Left cardiac atrium (tissue), 4 donors: ENCODE measurements around the gene TTC34. TPM values are rescaled to one million over a fixed set of nuclear protein-coding genes. Genes with fewer than 3 reads are reported as not detected.
"Not testable (repeated sequence)": the region's sequence is repeated elsewhere in the genome, so short reads cannot be mapped to it uniquely, and the experiment has no call there.

Experiments used
- ATAC-seq, 2 donors: fragments of 200-7000 bp; cut with Tn5 transposase; one replicate each; pipeline ENCODE4 v1.9.1; 2020; ENCODE audit warnings: mild to moderate bottlenecking in 2 of 2, moderate library complexity in 2 of 2
- DNase-seq: peaks from one replicate; pipeline ENCODE4 v3.0.0-alpha.2; 2020
- intact Hi-C, 2 donors: fragments of 100-400 bp; cut with DNase I; formaldehyde crosslinking; loops; one replicate each; pipeline versions ENCODE4 v1.14.1 to v1.15.1; 2022 to 2023
- total RNA-seq, 2 donors: library from RNA; stranded (reverse); fragmentation: NEBNext Ultra II Directional; extraction: Animal tissue kit (Norgen Biotek cat#: 25700); gene quantifications; one replicate each; pipeline ENCODE4 v1.2.1, GENCODE V29; 2021
- donor health status: DM: no; HTN: yes; CAD: no.
- donor health status: DM: no; HTN: yes; CAD: no; lungs with severe emphysema.
- donor health status: DM: yes; HTN: yes; CAD: no.
- donor health status: Dilated cardiomyopathy.

Gene TTC34
- total RNA-seq, 2 donors from 2014 or later = 0.52 to 0.53 TPM

DNA sequence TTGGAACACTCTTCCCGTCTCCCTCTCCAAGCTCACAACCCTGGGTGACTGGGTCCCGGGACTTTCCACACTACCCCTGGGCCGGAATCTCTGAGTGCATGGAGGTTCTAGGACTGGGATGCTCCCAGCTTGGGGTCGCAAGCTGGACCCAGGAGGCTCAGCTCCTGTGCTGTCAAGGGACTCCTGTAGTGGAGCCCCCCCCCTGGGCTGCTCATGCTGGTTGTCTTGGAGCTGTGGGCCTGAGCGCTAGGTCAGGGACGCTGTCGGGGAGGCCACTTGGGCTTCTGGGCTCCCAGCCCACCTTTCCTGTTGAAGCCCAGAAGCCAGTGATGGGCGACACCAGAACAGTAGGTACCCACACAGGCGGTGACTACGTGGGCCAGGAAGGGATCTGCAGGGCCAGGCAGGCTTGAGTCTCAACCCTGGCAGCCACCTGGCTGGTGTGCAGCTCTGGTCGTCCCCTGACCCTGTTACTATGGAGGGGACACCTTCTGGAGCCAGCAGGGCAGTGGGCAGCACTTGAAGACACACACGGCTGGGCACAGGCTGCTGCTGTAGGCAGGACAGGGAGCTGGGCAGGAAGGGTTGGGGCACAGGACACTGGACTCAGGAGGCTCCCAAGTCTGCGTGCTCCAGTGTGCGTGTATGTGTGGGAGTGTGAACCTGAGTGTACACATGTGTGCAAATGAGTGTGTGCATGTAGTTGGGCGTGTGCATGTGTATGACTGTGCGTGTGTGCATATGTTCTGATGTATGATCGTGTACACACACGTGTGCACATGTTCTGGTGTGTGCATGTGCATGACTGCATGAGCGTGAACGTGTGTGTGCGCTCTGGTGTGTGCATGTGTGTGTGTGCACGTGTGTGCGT, 171.6 kb downstream of the TTC34 start:
- intact Hi-C loops = no loop called here
- ATAC-seq (no peak), DNase-seq (no peak)

GRCh38 chr1:2628933-2629626, 172.4 kb downstream of the TTC34 start:
- intact Hi-C loops = no loop called here
- no peak for DNase-seq

DNA sequence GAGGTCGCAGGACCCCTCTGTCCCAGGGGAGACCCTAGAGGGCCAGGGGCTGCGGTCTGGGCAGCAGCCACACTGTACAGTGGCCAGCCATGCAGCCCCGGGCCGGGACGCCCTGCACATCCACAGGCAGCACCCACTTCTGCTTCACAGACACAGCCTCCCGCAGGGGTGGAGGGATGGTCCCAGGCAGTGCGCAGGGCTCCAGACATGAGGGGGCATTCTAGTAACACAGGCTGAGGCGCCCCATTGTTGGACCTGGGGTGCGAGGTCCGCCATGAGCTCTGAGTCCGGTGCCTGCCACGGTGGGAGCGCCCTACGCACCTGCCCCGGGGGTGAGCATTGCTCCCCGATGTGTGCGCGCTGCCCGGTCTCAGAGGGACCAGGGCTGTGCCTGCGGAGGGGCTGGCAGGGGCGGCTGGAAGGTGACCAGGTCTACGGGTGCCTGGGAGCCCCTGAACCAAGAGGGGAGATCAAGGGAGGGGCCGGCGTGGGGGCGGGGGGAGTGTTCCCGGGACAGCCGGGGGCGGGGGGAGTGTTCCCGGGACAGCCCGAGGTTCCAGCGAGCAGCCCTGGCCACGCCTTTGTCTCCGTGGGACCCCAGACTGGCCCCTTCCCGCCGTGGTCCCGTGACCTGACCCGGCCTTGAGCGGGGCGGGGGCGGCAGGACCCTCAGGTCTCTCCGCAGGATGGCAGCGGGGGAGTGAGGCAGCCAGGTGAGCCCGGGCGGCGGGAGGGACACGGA, 173.1 kb downstream of the TTC34 start:
- intact Hi-C loops = no loop called here
- DNase-seq = no peak
- ATAC-seq = no peak

More at GRCh38 chr1:2628933-2629626, 172.4 kb downstream of the TTC34 start:
- ATAC-seq = no peak

GRCh38 chr1:2627746-2628145, 173.7 kb downstream of the TTC34 start:
- ATAC-seq (no peak), DNase-seq (no peak)
- intact Hi-C loops = no loop called here

DNA sequence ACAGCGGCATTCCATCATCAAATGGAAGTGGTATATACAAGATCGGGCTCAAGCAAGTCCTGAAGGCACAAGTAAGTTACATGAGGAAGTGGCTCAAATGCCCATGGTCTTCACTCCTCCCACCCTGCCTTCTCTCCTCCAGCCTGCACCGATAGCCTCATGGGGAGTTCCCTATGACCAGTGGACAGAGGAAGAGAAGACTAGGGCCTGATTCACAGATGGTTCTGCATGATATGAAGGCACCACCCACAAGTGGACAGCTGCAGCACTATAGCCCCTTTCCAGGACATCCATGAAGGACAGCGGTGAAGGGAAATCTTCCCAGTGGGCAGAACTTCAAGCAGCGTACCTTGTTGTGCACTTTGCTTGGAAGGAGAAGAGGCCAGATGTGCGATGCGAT, 175.7 kb downstream of the TTC34 start:
- DNase-seq, ATAC-seq, intact Hi-C loops: not testable (repeated sequence)

- intact Hi-C loops = no loop called here
- no peak for DNase-seq
- no peak for ATAC-seq
Measured at GRCh38 chr1:2625311-2625710, 176.2 kb downstream of the TTC34 start.

- DNase-seq = no peak
- intact Hi-C loops = no loop called here
- no peak for ATAC-seq
Measured at GRCh38 chr1:2624735-2625300, 176.7 kb downstream of the TTC34 start.

DNA sequence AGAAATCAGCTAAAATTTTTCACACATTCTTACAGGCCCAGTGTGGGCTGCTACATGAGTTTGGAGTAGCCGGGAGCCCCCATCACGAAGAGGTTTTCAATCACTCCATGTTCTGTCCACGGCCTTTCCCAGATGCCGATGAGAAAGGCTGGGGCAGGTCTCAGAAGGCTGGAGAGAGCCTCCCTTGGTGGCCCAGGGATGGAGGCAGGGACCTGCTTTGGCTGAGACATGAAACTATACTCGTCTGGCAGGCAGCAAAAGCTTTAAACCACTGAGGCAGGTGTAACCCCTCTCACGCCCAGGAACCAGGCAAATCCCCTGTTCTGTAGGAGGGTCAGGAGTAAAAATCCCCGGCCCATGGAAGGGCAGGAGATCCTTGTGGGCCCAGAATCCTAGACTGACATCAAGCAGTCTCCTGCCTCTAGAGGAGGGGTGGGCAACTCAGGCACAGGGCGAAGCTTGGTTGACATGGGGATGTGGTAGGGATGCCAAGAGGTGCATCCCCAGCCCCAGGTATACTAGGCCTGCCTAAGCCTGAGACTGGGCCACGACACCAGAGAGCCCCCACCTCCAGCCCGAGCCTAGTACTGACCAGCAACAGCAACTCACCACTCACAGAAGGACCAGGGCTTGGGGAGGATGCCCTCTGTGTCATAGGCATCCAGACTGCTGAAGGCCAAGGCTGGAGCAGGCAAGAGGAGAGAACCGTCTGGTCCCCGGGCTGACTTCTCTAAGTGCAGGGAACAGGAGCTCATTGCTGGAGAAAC, 177.7 kb downstream of the TTC34 start:
- intact Hi-C loops = no loop called here
- ATAC-seq (no peak), DNase-seq (no peak)

DNA sequence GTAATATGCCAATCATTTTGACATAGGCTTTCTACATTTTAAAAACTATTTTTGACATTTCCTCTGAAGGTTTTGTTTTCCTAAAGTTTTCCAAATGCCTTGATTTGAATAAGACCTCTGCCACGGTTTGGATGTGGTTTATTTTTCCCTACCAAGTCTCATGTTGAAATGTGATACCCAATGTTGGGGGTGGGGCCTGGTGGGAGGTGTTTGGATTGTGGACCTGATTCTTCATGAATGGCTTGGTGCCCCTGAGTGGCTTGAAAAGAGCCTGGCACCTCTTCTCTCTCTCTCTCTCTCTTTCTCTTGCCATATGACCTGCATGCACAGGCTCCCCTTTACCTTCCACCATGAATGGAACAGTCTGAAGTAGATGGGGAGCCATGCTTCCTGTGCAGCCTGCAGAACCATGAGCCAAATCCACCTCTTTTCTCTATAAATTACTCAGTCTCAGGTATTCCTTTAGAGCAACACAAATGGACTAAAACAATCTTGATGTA, 183.5 kb downstream of the TTC34 start:
- ATAC-seq (no peak), DNase-seq (no peak)
- intact Hi-C loops = no loop called here

DNA sequence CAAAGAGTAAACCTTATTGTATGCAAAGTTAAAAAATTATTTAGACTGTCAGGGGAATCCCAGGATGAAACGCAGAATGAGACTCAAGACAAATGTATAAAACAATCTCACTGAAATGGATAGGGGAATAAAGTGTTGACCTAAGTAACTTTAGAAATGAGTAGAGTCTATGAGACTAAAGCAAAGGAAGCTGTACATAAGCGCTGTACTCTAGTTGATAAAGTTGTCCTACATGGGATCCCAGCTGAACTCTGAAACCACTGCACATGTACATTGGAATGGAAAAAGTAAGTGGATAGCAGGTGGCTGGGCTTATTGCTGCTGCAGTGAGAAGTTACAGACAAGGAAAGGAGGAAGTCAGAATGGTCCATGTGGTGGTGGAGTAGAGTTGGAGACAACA, 187.3 kb downstream of the TTC34 start:
- ATAC-seq = no peak
- intact Hi-C loops = no loop called here
- no peak for DNase-seq

DNA sequence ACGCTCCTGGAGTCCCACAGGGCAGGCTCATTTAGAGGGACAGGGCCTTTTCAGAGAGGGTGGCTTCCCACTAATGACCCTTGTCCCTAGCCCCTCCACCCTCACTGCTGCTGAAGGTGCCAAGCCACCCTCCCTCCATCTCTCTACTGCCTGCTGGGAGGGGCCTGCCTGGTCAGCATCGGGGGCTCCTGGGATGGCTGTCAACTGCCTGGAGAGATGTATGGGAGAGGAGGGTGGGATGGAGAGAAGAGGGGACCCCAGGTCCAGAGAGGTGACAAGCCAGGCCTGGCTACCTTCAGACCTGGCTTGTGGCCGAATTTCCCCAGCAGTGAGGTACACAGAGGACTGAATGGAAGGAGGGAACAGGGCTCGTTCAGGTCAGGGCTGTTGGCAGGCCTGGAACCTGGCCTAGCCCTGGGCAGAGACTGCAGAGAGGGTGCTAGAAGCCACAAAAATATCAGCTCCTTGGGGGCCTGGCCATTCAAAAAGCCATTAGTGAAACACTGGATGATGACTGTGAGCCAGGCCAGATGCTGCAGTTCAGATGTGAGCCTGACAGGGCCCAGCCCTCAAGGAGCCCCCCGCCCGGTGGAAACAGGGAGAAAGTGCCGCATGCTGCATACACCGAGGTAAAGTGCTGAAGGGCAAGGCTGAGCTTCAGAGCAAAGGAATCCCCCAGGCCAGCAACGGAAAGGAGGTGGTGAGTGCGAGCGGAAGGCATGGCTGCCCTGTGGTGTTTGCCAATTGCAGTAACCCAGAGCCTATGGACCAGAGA, 188.7 kb downstream of the TTC34 start:
- intact Hi-C loops = no loop called here
- no peak for ATAC-seq
- no peak for DNase-seq

GRCh38 chr1:2611621-2612437, 189.7 kb downstream of the TTC34 start:
- no peak for ATAC-seq
- DNase-seq = no peak
- intact Hi-C loops = no loop called here

DNA sequence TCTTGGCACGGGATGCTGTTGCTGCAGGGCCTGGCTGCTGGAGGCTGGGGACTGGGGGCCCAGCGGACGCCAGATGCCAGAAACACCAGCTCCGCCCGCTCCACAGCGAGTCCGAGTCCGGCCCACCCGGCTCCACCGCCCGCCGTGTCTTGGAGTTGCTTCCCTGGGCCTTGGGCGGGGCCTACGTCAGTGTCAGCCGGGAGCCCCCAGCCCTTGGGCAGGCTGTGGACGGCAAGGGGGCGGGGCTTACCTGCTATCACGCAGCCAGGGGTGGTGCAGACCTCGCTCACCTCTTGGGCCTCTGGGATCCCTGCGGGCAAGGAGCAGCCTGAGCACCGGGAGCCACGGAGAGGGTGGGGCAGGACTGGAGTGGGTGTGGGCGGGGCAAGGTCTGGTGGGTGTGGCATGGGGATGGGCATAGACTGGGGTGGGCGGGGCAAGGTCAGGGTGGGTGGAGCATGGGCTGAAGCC, 190.4 kb downstream of the TTC34 start:
- intact Hi-C loops = no loop called here
- ATAC-seq (peak; percentile 23 to 54), DNase-seq (no peak)

GRCh38 chr1:2610036-2610959, 191.2 kb downstream of the TTC34 start:
- no peak for ATAC-seq
- no peak for DNase-seq
- intact Hi-C loops = no loop called here

DNA sequence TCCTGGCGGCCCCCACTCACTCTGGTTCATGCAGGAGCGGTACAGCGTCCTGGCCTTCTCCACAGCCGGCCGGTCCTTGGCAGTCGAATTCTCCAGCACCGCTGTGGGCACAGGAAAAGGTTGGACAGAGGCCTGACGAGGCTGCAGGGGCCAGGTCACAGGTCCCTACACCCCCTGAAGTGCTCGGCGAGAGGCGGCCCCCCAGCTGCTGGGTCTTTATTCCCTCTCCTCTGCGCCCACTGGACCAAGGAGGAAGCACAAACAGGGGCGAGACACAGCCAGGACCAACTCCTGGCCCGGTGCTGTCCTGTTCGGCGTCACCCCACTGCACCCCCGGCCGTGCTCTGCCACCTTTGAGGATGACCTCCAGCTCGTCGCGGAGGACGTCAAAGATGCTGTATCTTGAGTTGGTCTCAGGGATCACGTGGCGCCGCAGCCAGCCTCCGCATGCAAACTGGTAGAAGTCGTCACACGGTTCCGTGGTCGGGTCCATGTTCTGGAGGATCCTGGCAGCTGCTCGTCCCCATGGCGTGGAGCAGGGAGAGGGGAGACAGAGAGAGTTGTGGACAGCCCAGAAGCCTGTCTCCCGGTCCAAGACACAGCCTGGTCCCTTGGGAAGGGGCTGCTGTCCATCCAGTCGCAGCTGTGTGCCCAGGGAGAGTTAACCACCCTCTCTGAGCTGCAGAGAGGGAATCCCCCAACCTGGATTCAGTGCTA, 192.0 kb downstream of the TTC34 start:
- intact Hi-C loops = no loop called here
- ATAC-seq = no peak
- DNase-seq = peak; percentile 15
